SK-N-SH treated with all-trans-retinoic acid at 6 μM for 48 hours (cell line): ENCODE results near the gene ZDHHC9.

Source experiments
- ATAC-seq: fragments of 200-7000 bp; cut with Tn5 transposase; 3 replicates; pipeline ENCODE4 v1.9.1; 2020; ENCODE audit warnings: mild to moderate bottlenecking, moderate library complexity
- ARNTL ChIP-seq: fragments of 450-650 bp; formaldehyde crosslinking; IDR thresholded peaks from 2 replicates; pipeline ENCODE4 v1.5.0; 2020; ENCODE audit warnings: low read depth, mild to moderate bottlenecking, moderate library complexity, borderline replicate concordance
- BACH2 ChIP-seq: fragments of 250-450 bp; sonication (Bioruptor Pico); IDR thresholded peaks from 2 replicates; pipeline ENCODE4 v1.9.0; 2021; ENCODE audit warnings: mild to moderate bottlenecking, borderline replicate concordance
- CSDC2 ChIP-seq: fragments of 250-450 bp; sonication (Bioruptor Pico); IDR thresholded peaks from 2 replicates; pipeline ENCODE4 v1.5.0; 2020; ENCODE audit warnings: mild to moderate bottlenecking, moderate library complexity
- ESRRG ChIP-seq: fragments of 250-450 bp; sonication (Bioruptor Pico); IDR thresholded peaks from 2 replicates; pipeline ENCODE4 v1.6.1; 2021; ENCODE audit warnings: mild to moderate bottlenecking
- GLIS3 ChIP-seq: fragments of 250-450 bp; sonication (Bioruptor Pico); IDR thresholded peaks from 2 replicates; pipeline ENCODE4 v1.5.0; 2020; ENCODE audit warnings: mild to moderate bottlenecking, moderate library complexity
- ISL1 ChIP-seq: fragments of 250-450 bp; sonication (Bioruptor Pico); IDR thresholded peaks from 2 replicates; pipeline ENCODE4 v2.1.2; 2022; ENCODE audit warnings: mild to moderate bottlenecking, moderate library complexity
- OSR1 ChIP-seq: fragments of 250-450 bp; sonication (Bioruptor Pico); IDR thresholded peaks from 2 replicates; pipeline ENCODE4 v1.8.0; 2022; ENCODE audit warnings: moderate library complexity, mild to moderate bottlenecking, inconsistent platforms
- PPARA ChIP-seq: fragments of 250-450 bp; sonication (Bioruptor Pico); IDR thresholded peaks from 2 replicates; pipeline ENCODE4 v1.5.0; 2020; ENCODE audit warnings: mild to moderate bottlenecking, borderline replicate concordance
- RARB ChIP-seq: fragments of 250-450 bp; sonication (Bioruptor Pico); IDR thresholded peaks from 2 replicates; pipeline ENCODE4 v1.8.0; 2021; ENCODE audit warnings: mild to moderate bottlenecking, moderate library complexity
- SNAI2 ChIP-seq: fragments of 250-450 bp; sonication (Bioruptor Pico); IDR thresholded peaks from 2 replicates; pipeline ENCODE4 v1.5.0; 2020; ENCODE audit warnings: mild to moderate bottlenecking, moderate library complexity
- TCF4 ChIP-seq: fragments of 250-450 bp; sonication (Bioruptor Pico); IDR thresholded peaks from 2 replicates; pipeline ENCODE4 v1.8.0; 2021; ENCODE audit warnings: mild to moderate bottlenecking, moderate library complexity, borderline replicate concordance
- TOX ChIP-seq: fragments of 250-450 bp; sonication (Bioruptor Pico); IDR thresholded peaks from 2 replicates; pipeline ENCODE4 v1.8.0; 2021; ENCODE audit warnings: mild to moderate bottlenecking, moderate library complexity, borderline replicate concordance
- ZC3H10 ChIP-seq: fragments of 250-450 bp; sonication (Bioruptor Pico); IDR thresholded peaks from 2 replicates; pipeline ENCODE4 v1.5.1; 2021; ENCODE audit warnings: mild to moderate bottlenecking, moderate library complexity
- ZFP3 ChIP-seq: fragments of 250-450 bp; sonication (Bioruptor Pico); IDR thresholded peaks from 2 replicates; pipeline ENCODE4 v1.5.0; 2020; ENCODE audit warnings: mild to moderate bottlenecking, moderate library complexity
- ZFP30 ChIP-seq: fragments of 450-650 bp; formaldehyde crosslinking; IDR thresholded peaks from 2 replicates; pipeline ENCODE4 v1.5.0; 2022; ENCODE audit warnings: mild to moderate bottlenecking, moderate library complexity
- ZNF565 ChIP-seq: fragments of 450-650 bp; formaldehyde crosslinking; conservative IDR thresholded peaks from 2 replicates; pipeline ENCODE4 v1.5.0; 2020; ENCODE audit warnings: low read depth, mild to moderate bottlenecking, moderate library complexity
- ZNF70 ChIP-seq: fragments of 450-650 bp; formaldehyde crosslinking; IDR thresholded peaks from 2 replicates; pipeline ENCODE4 v1.5.0; 2020; ENCODE audit warnings: mild to moderate bottlenecking, moderate library complexity
- ZNF8 ChIP-seq: fragments of 450-650 bp; formaldehyde crosslinking; IDR thresholded peaks from 2 replicates; pipeline ENCODE4 v1.5.0; 2020; ENCODE audit warnings: mild to moderate bottlenecking, moderate library complexity
- TF ChIP-seq, protein P1 (sequence below): fragments of 250-450 bp; sonication (Bioruptor Pico); IDR thresholded peaks from 2 replicates; pipeline ENCODE4 v1.5.0; 2020; ENCODE audit warnings: mild to moderate bottlenecking, moderate library complexity
- TF ChIP-seq, protein P2 (sequence below): fragments of 250-450 bp; sonication (Bioruptor Pico); IDR thresholded peaks from 2 replicates; pipeline ENCODE4 v1.8.0; 2021; ENCODE audit warnings: low read depth, mild to moderate bottlenecking, moderate library complexity, borderline replicate concordance
- TF ChIP-seq, protein P3 (sequence below): fragments of 250-450 bp; sonication (Bioruptor Pico); IDR thresholded peaks from 2 replicates; pipeline ENCODE4 v1.5.1; 2021; ENCODE audit warnings: mild to moderate bottlenecking, moderate library complexity
- TF ChIP-seq, protein P4 (sequence below): fragments of 250-450 bp; sonication (Bioruptor Pico); IDR thresholded peaks from 2 replicates; pipeline ENCODE4 v1.5.1; 2020; ENCODE audit warnings: low read depth, mild to moderate bottlenecking, moderate library complexity
- TF ChIP-seq, protein P5 (sequence below): fragments of 250-450 bp; sonication (Bioruptor Pico); IDR thresholded peaks from 2 replicates; pipeline ENCODE4 v1.8.0; 2020; ENCODE audit warnings: mild to moderate bottlenecking, moderate library complexity, borderline replicate concordance

The ZDHHC9 gene

DNA sequence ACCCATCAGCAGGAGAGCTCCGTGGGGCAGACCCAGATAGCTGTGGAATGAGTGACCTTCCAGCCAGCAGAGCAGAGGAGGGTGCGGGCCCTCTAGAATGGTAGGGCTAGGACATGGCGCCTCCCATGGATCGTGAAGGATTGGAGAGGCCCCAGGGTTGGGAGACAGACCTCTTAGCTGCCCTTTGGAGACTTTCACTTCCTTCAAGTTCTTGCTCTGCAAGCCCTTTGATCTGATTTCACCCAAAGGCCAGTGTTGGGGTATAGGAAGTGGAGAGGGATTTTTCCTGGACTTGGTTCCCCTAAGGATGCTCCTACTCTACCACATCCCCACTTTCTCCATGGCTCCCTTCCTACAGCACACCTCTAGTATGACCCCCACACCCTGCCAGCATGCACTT lies 61.0 kb downstream of the ZDHHC9 start (continued):
- TF ChIP-seq, protein P1, sequence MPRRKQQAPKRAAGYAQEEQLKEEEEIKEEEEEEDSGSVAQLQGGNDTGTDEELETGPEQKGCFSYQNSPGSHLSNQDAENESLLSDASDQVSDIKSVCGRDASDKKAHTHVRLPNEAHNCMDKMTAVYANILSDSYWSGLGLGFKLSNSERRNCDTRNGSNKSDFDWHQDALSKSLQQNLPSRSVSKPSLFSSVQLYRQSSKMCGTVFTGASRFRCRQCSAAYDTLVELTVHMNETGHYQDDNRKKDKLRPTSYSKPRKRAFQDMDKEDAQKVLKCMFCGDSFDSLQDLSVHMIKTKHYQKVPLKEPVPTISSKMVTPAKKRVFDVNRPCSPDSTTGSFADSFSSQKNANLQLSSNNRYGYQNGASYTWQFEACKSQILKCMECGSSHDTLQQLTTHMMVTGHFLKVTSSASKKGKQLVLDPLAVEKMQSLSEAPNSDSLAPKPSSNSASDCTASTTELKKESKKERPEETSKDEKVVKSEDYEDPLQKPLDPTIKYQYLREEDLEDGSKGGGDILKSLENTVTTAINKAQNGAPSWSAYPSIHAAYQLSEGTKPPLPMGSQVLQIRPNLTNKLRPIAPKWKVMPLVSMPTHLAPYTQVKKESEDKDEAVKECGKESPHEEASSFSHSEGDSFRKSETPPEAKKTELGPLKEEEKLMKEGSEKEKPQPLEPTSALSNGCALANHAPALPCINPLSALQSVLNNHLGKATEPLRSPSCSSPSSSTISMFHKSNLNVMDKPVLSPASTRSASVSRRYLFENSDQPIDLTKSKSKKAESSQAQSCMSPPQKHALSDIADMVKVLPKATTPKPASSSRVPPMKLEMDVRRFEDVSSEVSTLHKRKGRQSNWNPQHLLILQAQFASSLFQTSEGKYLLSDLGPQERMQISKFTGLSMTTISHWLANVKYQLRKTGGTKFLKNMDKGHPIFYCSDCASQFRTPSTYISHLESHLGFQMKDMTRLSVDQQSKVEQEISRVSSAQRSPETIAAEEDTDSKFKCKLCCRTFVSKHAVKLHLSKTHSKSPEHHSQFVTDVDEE = no peak

DNA sequence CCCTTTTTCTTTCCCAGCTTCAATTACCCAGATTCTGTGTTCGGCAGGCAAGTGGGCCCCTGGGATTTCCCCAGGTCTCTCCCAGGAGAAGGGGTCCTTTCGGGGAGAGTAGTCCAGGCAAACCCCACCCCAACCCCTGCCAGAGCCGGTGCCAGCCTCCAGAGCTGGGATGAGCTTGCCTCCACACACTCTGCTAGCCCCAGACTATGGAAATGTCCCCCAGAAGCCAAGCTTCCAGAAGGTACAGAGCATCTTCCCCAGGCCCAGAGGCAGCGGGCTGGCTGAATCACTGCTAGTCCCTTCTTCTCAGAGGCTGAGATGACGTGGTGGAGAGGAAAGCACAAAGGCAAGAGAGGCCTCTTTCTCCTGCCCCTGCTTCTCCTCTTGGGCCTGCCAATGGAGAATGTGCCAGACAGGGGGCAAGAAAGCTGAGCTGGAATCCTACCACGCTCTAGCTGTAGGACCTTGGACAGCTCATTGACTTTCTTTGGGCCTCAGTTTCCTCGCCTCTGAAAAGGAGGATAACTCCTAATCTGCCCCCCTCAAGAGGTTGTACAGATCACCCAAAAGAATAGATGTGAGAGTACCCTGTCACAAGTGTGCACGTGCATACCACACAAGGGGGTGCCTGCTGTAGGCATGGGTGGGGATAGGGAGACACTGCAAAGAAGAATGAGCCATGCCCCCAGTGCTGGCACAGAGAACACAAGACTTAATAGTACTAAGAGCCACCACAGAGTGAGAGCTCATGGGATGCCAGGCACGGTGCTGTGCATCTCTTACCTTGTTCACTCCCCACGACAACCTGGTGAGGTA lies 61.8 kb downstream of the ZDHHC9 start:
- ATAC-seq = no peak
- TF ChIP-seq TOX (no peak), ISL1 (CRISPR knock-in tag) (no peak), OSR1 (CRISPR knock-in tag) (no peak), ARNTL (CRISPR knock-in tag) (no peak), GLIS3 (CRISPR knock-in tag) (no peak), ZNF8 (CRISPR knock-in tag) (no peak), BACH2 (CRISPR knock-in tag) (no peak), ESRRG (no peak), RARB (no peak), SNAI2 (CRISPR knock-in tag) (no peak), ZC3H10 (CRISPR knock-in tag) (no peak), ZFP3 (no peak), ZNF565 (CRISPR knock-in tag) (no peak), CSDC2 (no peak)
- TF ChIP-seq, protein P2, sequence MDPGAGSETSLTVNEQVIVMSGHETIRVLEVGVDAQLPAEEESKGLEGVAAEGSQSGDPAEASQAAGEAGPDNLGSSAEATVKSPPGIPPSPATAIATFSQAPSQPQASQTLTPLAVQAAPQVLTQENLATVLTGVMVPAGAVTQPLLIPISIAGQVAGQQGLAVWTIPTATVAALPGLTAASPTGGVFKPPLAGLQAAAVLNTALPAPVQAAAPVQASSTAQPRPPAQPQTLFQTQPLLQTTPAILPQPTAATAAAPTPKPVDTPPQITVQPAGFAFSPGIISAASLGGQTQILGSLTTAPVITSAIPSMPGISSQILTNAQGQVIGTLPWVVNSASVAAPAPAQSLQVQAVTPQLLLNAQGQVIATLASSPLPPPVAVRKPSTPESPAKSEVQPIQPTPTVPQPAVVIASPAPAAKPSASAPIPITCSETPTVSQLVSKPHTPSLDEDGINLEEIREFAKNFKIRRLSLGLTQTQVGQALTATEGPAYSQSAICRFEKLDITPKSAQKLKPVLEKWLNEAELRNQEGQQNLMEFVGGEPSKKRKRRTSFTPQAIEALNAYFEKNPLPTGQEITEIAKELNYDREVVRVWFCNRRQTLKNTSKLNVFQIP (CRISPR knock-in tag) = no peak
- TF ChIP-seq, protein P3, sequence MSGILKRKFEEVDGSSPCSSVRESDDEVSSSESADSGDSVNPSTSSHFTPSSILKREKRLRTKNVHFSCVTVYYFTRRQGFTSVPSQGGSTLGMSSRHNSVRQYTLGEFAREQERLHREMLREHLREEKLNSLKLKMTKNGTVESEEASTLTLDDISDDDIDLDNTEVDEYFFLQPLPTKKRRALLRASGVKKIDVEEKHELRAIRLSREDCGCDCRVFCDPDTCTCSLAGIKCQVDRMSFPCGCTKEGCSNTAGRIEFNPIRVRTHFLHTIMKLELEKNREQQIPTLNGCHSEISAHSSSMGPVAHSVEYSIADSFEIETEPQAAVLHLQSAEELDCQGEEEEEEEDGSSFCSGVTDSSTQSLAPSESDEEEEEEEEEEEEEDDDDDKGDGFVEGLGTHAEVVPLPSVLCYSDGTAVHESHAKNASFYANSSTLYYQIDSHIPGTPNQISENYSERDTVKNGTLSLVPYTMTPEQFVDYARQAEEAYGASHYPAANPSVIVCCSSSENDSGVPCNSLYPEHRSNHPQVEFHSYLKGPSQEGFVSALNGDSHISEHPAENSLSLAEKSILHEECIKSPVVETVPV (CRISPR knock-in tag) = no peak
- TF ChIP-seq, protein P4, sequence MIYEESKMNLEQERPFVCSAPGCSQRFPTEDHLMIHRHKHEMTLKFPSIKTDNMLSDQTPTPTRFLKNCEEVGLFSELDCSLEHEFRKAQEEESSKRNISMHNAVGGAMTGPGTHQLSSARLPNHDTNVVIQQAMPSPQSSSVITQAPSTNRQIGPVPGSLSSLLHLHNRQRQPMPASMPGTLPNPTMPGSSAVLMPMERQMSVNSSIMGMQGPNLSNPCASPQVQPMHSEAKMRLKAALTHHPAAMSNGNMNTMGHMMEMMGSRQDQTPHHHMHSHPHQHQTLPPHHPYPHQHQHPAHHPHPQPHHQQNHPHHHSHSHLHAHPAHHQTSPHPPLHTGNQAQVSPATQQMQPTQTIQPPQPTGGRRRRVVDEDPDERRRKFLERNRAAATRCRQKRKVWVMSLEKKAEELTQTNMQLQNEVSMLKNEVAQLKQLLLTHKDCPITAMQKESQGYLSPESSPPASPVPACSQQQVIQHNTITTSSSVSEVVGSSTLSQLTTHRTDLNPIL (CRISPR knock-in tag) = no peak

DNA sequence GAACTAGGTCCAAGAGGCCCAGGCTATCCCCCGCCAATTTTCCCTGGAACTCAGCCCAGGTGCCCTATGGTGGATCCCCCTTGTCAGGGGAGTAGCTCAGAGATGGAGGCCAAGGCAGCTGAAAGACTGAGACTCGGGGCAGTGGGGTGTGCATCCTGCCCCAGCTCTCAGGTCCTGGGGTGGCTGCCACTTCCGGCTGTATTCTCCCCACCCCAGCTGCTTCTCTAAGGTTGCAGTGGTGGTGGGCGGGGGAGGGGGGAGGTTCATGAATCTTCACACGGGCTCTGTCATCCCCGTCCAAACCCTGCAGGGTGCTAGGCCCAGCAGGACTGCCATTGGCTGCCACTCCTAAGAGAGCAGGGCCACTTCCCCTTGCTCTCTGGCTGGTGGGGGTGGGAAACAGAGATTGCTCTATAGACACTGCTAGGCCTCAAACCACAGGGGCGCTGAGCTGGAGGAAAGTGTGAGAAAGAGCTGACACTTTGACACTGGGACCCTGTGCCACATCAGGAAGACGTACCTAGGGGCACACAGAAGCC lies 62.5 kb downstream of the ZDHHC9 start:
- ATAC-seq = no peak
- TF ChIP-seq ARNTL (CRISPR knock-in tag) = no peak
- no peak for TF ChIP-seq TOX
- no peak for TF ChIP-seq OSR1 (CRISPR knock-in tag)
- TF ChIP-seq, protein P4 (CRISPR knock-in tag) = no peak
- TF ChIP-seq ZNF70 (CRISPR knock-in tag) = no peak
- no peak for TF ChIP-seq ZFP3
- no peak for TF ChIP-seq TCF4 (CRISPR knock-in tag)
- TF ChIP-seq ZNF565 (CRISPR knock-in tag) = no peak
- TF ChIP-seq ZFP30 (CRISPR knock-in tag) = no peak
- TF ChIP-seq BACH2 (CRISPR knock-in tag) = no peak
- no peak for TF ChIP-seq ZC3H10 (CRISPR knock-in tag)
- TF ChIP-seq PPARA (CRISPR knock-in tag) = no peak
- no peak for TF ChIP-seq ISL1 (CRISPR knock-in tag)
- TF ChIP-seq, protein P2 (CRISPR knock-in tag) = no peak
- TF ChIP-seq ESRRG = no peak
- TF ChIP-seq, protein P5, sequence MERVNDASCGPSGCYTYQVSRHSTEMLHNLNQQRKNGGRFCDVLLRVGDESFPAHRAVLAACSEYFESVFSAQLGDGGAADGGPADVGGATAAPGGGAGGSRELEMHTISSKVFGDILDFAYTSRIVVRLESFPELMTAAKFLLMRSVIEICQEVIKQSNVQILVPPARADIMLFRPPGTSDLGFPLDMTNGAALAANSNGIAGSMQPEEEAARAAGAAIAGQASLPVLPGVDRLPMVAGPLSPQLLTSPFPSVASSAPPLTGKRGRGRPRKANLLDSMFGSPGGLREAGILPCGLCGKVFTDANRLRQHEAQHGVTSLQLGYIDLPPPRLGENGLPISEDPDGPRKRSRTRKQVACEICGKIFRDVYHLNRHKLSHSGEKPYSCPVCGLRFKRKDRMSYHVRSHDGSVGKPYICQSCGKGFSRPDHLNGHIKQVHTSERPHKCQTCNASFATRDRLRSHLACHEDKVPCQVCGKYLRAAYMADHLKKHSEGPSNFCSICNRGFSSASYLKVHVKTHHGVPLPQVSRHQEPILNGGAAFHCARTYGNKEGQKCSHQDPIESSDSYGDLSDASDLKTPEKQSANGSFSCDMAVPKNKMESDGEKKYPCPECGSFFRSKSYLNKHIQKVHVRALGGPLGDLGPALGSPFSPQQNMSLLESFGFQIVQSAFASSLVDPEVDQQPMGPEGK = no peak
- TF ChIP-seq, protein P3 (CRISPR knock-in tag) = no peak
- TF ChIP-seq ZNF8 (CRISPR knock-in tag) = no peak
